ENCODE measurements around the gene DYNC1LI1.

Gene DYNC1LI1

GRCh38 chr3:32570421-32571191, at the start of gene DYNC1LI1:
Gene DYNC1LI1 (minus strand): TSS chr3:32570858. CDS start chr3:32570770, 88 bp downstream.
- peak; percentile 55 for DNase-seq

- DNase-seq: no peak
Observed at GRCh38 chr3:32619395-32619794, 48.7 kb upstream of the DYNC1LI1 start.

- DNase-seq: no peak
Observed at GRCh38 chr3:32616267-32616962, 45.8 kb upstream of the DYNC1LI1 start.

GRCh38 chr3:32614956-32615355, 44.3 kb upstream of the DYNC1LI1 start:
- DNase-seq: no peak

GRCh38 chr3:32613183-32613582, 42.5 kb upstream of the DYNC1LI1 start:
- DNase-seq: no peak

GRCh38 chr3:32612547-32612946, 41.9 kb upstream of the DYNC1LI1 start:
- no peak for DNase-seq

- DNase-seq: no peak
Observed at GRCh38 chr3:32607522-32607921, 36.9 kb upstream of the DYNC1LI1 start.

- no peak for DNase-seq
Observed at GRCh38 chr3:32606960-32607359, 36.3 kb upstream of the DYNC1LI1 start.

GRCh38 chr3:32606277-32606676, 35.6 kb upstream of the DYNC1LI1 start:
- DNase-seq: no peak

- no peak for DNase-seq
Observed at GRCh38 chr3:32603064-32603463, 32.4 kb upstream of the DYNC1LI1 start.

GRCh38 chr3:32602206-32602605, 31.5 kb upstream of the DYNC1LI1 start:
- DNase-seq: no peak

- DNase-seq: no peak
Observed at GRCh38 chr3:32601722-32602121, 31.1 kb upstream of the DYNC1LI1 start.

- no peak for DNase-seq
Observed at GRCh38 chr3:32597656-32598055, 27.0 kb upstream of the DYNC1LI1 start.

- DNase-seq: no peak
Observed at GRCh38 chr3:32596909-32597369, 26.3 kb upstream of the DYNC1LI1 start.

- DNase-seq: no peak
Observed at GRCh38 chr3:32596282-32596908, 25.7 kb upstream of the DYNC1LI1 start.

- no peak for DNase-seq
Observed at GRCh38 chr3:32595323-32595722, 24.7 kb upstream of the DYNC1LI1 start.

GRCh38 chr3:32593903-32594525, 23.4 kb upstream of the DYNC1LI1 start:
- no peak for DNase-seq

GRCh38 chr3:32592696-32593353, 22.2 kb upstream of the DYNC1LI1 start:
- no peak for DNase-seq

- DNase-seq: peak; percentile 86
Observed at GRCh38 chr3:32592011-32592410, 21.4 kb upstream of the DYNC1LI1 start.

- no peak for DNase-seq
Observed at GRCh38 chr3:32591186-32591585, 20.5 kb upstream of the DYNC1LI1 start.

- peak; percentile 25 for DNase-seq
Observed at GRCh38 chr3:32586356-32586755, 15.7 kb upstream of the DYNC1LI1 start.

GRCh38 chr3:32584660-32585059, 14.0 kb upstream of the DYNC1LI1 start:
- no peak for DNase-seq

- DNase-seq: no peak
Observed at GRCh38 chr3:32583708-32584107, 13.1 kb upstream of the DYNC1LI1 start.

Measured in NCI-H187 treated with DMSO at 0.1 percent for 48 hours (cell line).